CMK (cell line): Measurements from ENCODE around the gene MAP4K2.

Experiments used
- DNase-seq: peaks from one replicate; pipeline ENCODE4 v3.0.0-alpha.2; 2010; ENCODE audit warnings: low read depth

The MAP4K2 gene

GRCh38 chr11:64810891-64811272 is 7.9 kb upstream of the MAP4K2 start:
- no peak for DNase-seq

- peak; percentile 81 for DNase-seq
Observed at GRCh38 chr11:64810271-64810890, 7.4 kb upstream of the MAP4K2 start, which contains the start of gene MEN1. Gene MEN1, minus strand, starts transcription at chr11:64810551. Its CDS starts 442 bp downstream, at chr11:64810109.

GRCh38 chr11:64809781-64810241 is 6.8 kb upstream of the MAP4K2 start:
- no peak for DNase-seq

- DNase-seq: no peak
Observed at GRCh38 chr11:64805481-64805880, 2.5 kb upstream of the MAP4K2 start.

GRCh38 chr11:64804346-64805210 is 1.6 kb upstream of the MAP4K2 start:
- DNase-seq: no peak

GRCh38 chr11:64803846-64804345 is 882 bp upstream of the MAP4K2 start:
- no peak for DNase-seq

GRCh38 chr11:64802370-64803157 is 450 bp downstream of the MAP4K2 start:
- no peak for DNase-seq

GRCh38 chr11:64801561-64802369 is 1.2 kb downstream of the MAP4K2 start:
- no peak for DNase-seq

- DNase-seq: no peak
Observed at GRCh38 chr11:64801158-64801464, 1.9 kb downstream of the MAP4K2 start.

- no peak for DNase-seq
Observed at GRCh38 chr11:64800303-64801157, 2.5 kb downstream of the MAP4K2 start.

- DNase-seq: no peak
Observed at GRCh38 chr11:64799623-64800302, 3.3 kb downstream of the MAP4K2 start.

GRCh38 chr11:64799256-64799622 is 3.8 kb downstream of the MAP4K2 start:
- no peak for DNase-seq

GRCh38 chr11:64796757-64797541 is 6.1 kb downstream of the MAP4K2 start:
- DNase-seq: no peak

GRCh38 chr11:64796047-64796756 is 6.8 kb downstream of the MAP4K2 start:
- DNase-seq: no peak

- no peak for DNase-seq
Observed at GRCh38 chr11:64794526-64794925, 8.5 kb downstream of the MAP4K2 start.

- no peak for DNase-seq
Observed at GRCh38 chr11:64793271-64794160, 9.5 kb downstream of the MAP4K2 start.

GRCh38 chr11:64792482-64792881 is 10.5 kb downstream of the MAP4K2 start:
- DNase-seq: no peak
